HepG2 (cell line): Measurements from ENCODE around the gene SETD1A. TPM values are rescaled to one million over a fixed set of nuclear protein-coding genes. Genes with fewer than 3 reads are reported as not detected.

Source experiments
- ATAC-seq: fragments of 200-7000 bp; cut with Tn5 transposase; 3 replicates; pipeline ENCODE4 v1.9.1; 2020; ENCODE audit warnings: mild to moderate bottlenecking, moderate library complexity
- BruUV-seq: library from RNA; stranded (reverse); fragments of 400-500 nt; replicated peaks from 2 replicates; lab custom pipeline; 2021; lab: Mats Ljungman, UMichigan
- CTCF ChIA-PET: fragments of 300-600 bp; formaldehyde crosslinking; extraction: SDS; loops from one replicate; lab custom pipeline; 2021; ENCODE audit warnings: low total read pairs, inconsistent platforms, low intra/inter-chr PET ratio; lab: Yijun Ruan, JAX
- POLR2A ChIA-PET: fragments of 350-600 bp; sonication (Branson Sonifier 250); formaldehyde crosslinking; loops from one replicate; lab custom pipeline; 2020; ENCODE audit warnings: antibody characterized with exemption, inconsistent platforms; lab: Yijun Ruan, JAX
- DNase-seq: peaks from one replicate; pipeline ENCODE4 v3.0.0-alpha.2; 2015; ENCODE audit warnings: low spot score
- FAIRE-seq: peaks from 3 replicates; lab custom pipeline; 2011; peaks lifted over from hg19 to GRCh38; lab: Jason Lieb, UNC
- H2AFZ ChIP-seq: one replicate; pipeline ENCODE4 v1.6.1; 2011; ENCODE audit warnings: low read length, inconsistent platforms
- H3K27ac ChIP-seq: fragments of 300-600 bp; 3 replicates; pipeline ENCODE4 v1.8.0; 2011; ENCODE audit warnings: mixed run types, mild to moderate bottlenecking, mixed read lengths, low read length, inconsistent platforms; ENCODE audit not compliant: insufficient read depth; ENCODE audit errors: extremely low read length
- H3K27me3 ChIP-seq, 2 experiments: fragments of 200-600 bp in 1 of 2; 2 replicates in 1 of 2; 3 replicates in 1 of 2; pipeline versions ENCODE4 v1.6.0 to v1.8.0; 2011; ENCODE audit warnings: low read length in 2 of 2, mild to moderate bottlenecking in 2 of 2, moderate library complexity in 2 of 2, inconsistent platforms in 1 of 2; ENCODE audit not compliant: insufficient read depth in 2 of 2, control insufficient read depth in 1 of 2
- H3K36me3 ChIP-seq, 2 experiments: fragments of 200-600 bp in 1 of 2; replicated peaks in 1 of 2; 2 replicates in 1 of 2; 3 replicates in 1 of 2; pipeline versions ENCODE4 v1.5.1 to v1.8.0; 2011; ENCODE audit warnings: low read length in 2 of 2, inconsistent platforms in 1 of 2; ENCODE audit not compliant: insufficient read depth in 2 of 2, control insufficient read depth in 1 of 2
- H3K4me1 ChIP-seq: 2 replicates; pipeline ENCODE4 v1.5.1; 2012; ENCODE audit warnings: low read length, inconsistent platforms; ENCODE audit not compliant: insufficient read depth
- H3K4me2 ChIP-seq: 2 replicates; pipeline ENCODE4 v1.6.0; 2011; ENCODE audit warnings: low read depth, low read length, inconsistent platforms
- H3K4me3 ChIP-seq, 3 experiments: fragments of 200-600 bp in 1 of 3; sonication (generic), shearing (Covaris generic) in 1 of 3; replicated peaks in 1 of 3; 2 replicates each; pipeline ENCODE4 v1.5.1; 2011 to 2016; ENCODE audit warnings: low read length in 3 of 3, inconsistent platforms in 2 of 3, low read depth in 2 of 3, mild to moderate bottlenecking in 2 of 3, control low read depth in 1 of 3, mixed read lengths in 1 of 3; ENCODE audit not compliant: insufficient read depth in 1 of 3
- H3K79me2 ChIP-seq: one replicate; pipeline ENCODE4 v1.6.1; 2011; ENCODE audit warnings: low read length, inconsistent platforms; ENCODE audit not compliant: insufficient read depth
- H3K9ac ChIP-seq: 2 replicates; pipeline ENCODE4 v1.6.0; 2011; ENCODE audit warnings: mild to moderate bottlenecking, low read depth, low read length, inconsistent platforms; ENCODE audit not compliant: insufficient read depth
- H3K9me3 ChIP-seq: 2 replicates; pipeline ENCODE4 v1.5.1; 2012; ENCODE audit warnings: mild to moderate bottlenecking, low read length
- H4K20me1 ChIP-seq: 2 replicates; pipeline ENCODE4 v1.6.0; 2011; ENCODE audit warnings: inconsistent platforms, mild to moderate bottlenecking, low read length, moderate library complexity; ENCODE audit not compliant: insufficient read depth
- CBX2 ChIP-seq, 2 experiments: fragments of 200-600 bp in 1 of 2; sonication (generic); formaldehyde crosslinking in 1 of 2; IDR thresholded peaks; 2 replicates each; pipeline versions ENCODE4 v1.7.0 to v1.8.1; 2018 to 2022; ENCODE audit warnings: low read depth in 2 of 2, low read length in 1 of 2, mild to moderate bottlenecking in 1 of 2, missing genetic modification reagents in 1 of 2
- EEA1 ChIP-seq: sonication (generic); formaldehyde crosslinking; IDR thresholded peaks from 2 replicates; pipeline ENCODE4 v1.5.1; 2020; ENCODE audit warnings: mild to moderate bottlenecking, missing genetic modification reagents, borderline replicate concordance
- EED ChIP-seq: sonication (generic); formaldehyde crosslinking; IDR thresholded peaks from 2 replicates; pipeline ENCODE4 v1.5.0; 2020; ENCODE audit warnings: mild to moderate bottlenecking, missing genetic modification reagents
- FOXM1 ChIP-seq: sonication (generic); formaldehyde crosslinking; IDR thresholded peaks from 2 replicates; pipeline ENCODE4 v1.5.0; 2020; ENCODE audit warnings: missing genetic modification reagents
- GATAD1 ChIP-seq: IDR thresholded peaks from 2 replicates; pipeline ENCODE4 v1.6.1; 2016; ENCODE audit warnings: missing genetic modification reagents, missing compliant biosample characterization
- HNRNPK ChIP-seq: fragments of 200-400 bp; formaldehyde crosslinking; IDR thresholded peaks from 2 replicates; pipeline ENCODE4 v1.6.1; 2018; ENCODE audit warnings: low read length, low read depth, moderate library complexity, mild to moderate bottlenecking; ENCODE audit not compliant: poor library complexity, severe bottlenecking
- KAT7 ChIP-seq: IDR thresholded peaks from 2 replicates; pipeline ENCODE4 v1.6.1; 2018; ENCODE audit warnings: borderline replicate concordance, missing compliant biosample characterization
- MAFF ChIP-seq: IDR thresholded peaks from 2 replicates; pipeline ENCODE4 v1.6.1; 2011; ENCODE audit warnings: low read depth, low read length, improper control_type of control experiment
- PCBP2 ChIP-seq: fragments of 200-400 bp; formaldehyde crosslinking; optimal IDR thresholded peaks from 2 replicates; pipeline ENCODE3; 2018; ENCODE audit warnings: low read length, low read depth; ENCODE audit not compliant: poor library complexity, severe bottlenecking
- PHF20 ChIP-seq: sonication (generic); formaldehyde crosslinking; IDR thresholded peaks from 2 replicates; pipeline ENCODE4 v1.5.0; 2020; ENCODE audit warnings: mild to moderate bottlenecking, missing genetic modification reagents
- PLRG1 ChIP-seq: fragments of 450-650 bp; conservative IDR thresholded peaks from 2 replicates; pipeline ENCODE4 v1.6.1; 2016
- SIX4 ChIP-seq: sonication (generic); formaldehyde crosslinking; IDR thresholded peaks from 2 replicates; pipeline ENCODE4 v1.4.0; 2020; ENCODE audit warnings: missing genetic modification reagents
- TIGD3 ChIP-seq: sonication (generic); formaldehyde crosslinking; IDR thresholded peaks from 2 replicates; pipeline ENCODE4 v1.5.1; 2020; ENCODE audit warnings: mild to moderate bottlenecking, missing genetic modification reagents, borderline replicate concordance
- ZMYM4 ChIP-seq: sonication (generic); formaldehyde crosslinking; IDR thresholded peaks from 2 replicates; pipeline ENCODE4 v1.8.1; 2023; ENCODE audit warnings: mild to moderate bottlenecking, missing genetic modification reagents
- ZNF253 ChIP-seq: sonication (generic); formaldehyde crosslinking; IDR thresholded peaks from 2 replicates; pipeline ENCODE4 v1.8.0; 2022; ENCODE audit warnings: mild to moderate bottlenecking, missing genetic modification reagents, borderline replicate concordance
- ZNF598 ChIP-seq: sonication (generic); formaldehyde crosslinking; IDR thresholded peaks from 2 replicates; pipeline ENCODE4 v1.5.1; 2020; ENCODE audit warnings: mild to moderate bottlenecking, missing genetic modification reagents, borderline replicate concordance
- ZNF672 ChIP-seq: sonication (generic); formaldehyde crosslinking; IDR thresholded peaks from 2 replicates; pipeline ENCODE4 v1.8.1; 2022; ENCODE audit warnings: missing genetic modification reagents
- ZNF724P ChIP-seq: sonication (generic); formaldehyde crosslinking; IDR thresholded peaks from 2 replicates; pipeline ENCODE4 v1.8.0; 2022; ENCODE audit warnings: missing genetic modification reagents, borderline replicate concordance
- WGBS: methylation state at CpG from one replicate; pipeline ENCODE4 v1.1.6; 2017; ENCODE audit warnings: low lambda C conversion rate; 5-methylcytosine and 5-hydroxymethylcytosine counted together
- in situ Hi-C: cut with HindIII; loops from 2 replicates; pipeline ENCODE4 v1.10.0; 2017; ENCODE audit warnings: low pct_unique_long_range_greater_than_20kb; ENCODE audit not compliant: extremely low pct_ligation_motif_present
- intact Hi-C: fragments of 100-400 bp; cut with micrococcal nuclease; formaldehyde crosslinking; loops from one replicate; pipeline ENCODE4 v1.10.0; 2022; ENCODE audit not compliant: unreplicated experiment
- polyA plus RNA-seq, 8 experiments: library from polyadenylated mRNA; depleted of rRNA in 3 of 8; stranded (reverse) in 7 of 8; unstranded in 1 of 8; fragments of >200 nt; fragmentation: Illumina TruSeq in 4 of 8; extraction: Trizol in 4 of 8; gene quantifications; 2 replicates each; pipeline versions ENCODE4 v1.2.1 to v1.2.3, GENCODE V29; 2011 to 2016; ENCODE audit warnings: low read depth in 4 of 8, missing spikeins in 1 of 8, mixed read lengths in 1 of 8; ENCODE audit not compliant: insufficient read depth in 1 of 8
- total RNA-seq, 5 experiments: library from RNA; depleted of rRNA; stranded (reverse); fragments of >200 nt; fragmentation: Illumina TruSeq; extraction: Trizol; gene quantifications; 2 replicates each; pipeline ENCODE4 v1.2.3, GENCODE V29; 2016; ENCODE audit warnings: low read depth in 1 of 5

The SETD1A gene
- total and polyA plus RNA-seq, 2 of the 13 experiments (the other 11 are each of a cell fraction or from before 2014, with no cell fraction given): 3.8 to 5.6 TPM

- intact Hi-C loops: loop anchor here (1.0 to 5.0 kb wide), 5 partner anchors 19 to 211 kb away; partner anchors contain the start of genes ZNF629, ZNF646 and ZNF668
- no peak for TF ChIP-seq PLRG1
- no peak for TF ChIP-seq PCBP2
- TF ChIP-seq PHF20 (CRISPR knock-in tag): no peak
- TF ChIP-seq ZNF672: no peak
- no peak for TF ChIP-seq GATAD1 (CRISPR knock-in tag)
- TF ChIP-seq TIGD3: no peak
- 0 out of 2 replicates have a peak, but pooled peaks have one; percentile 9 for TF ChIP-seq EED (CRISPR knock-in tag)
- no peak for TF ChIP-seq ZNF724P (CRISPR knock-in tag)
- TF ChIP-seq MAFF: no peak
- no peak for TF ChIP-seq CBX2 (IDR thresholded peaks at IDR 0.05; ENCODE audit: low read depth, low read length)
- TF ChIP-seq CBX2 (CRISPR knock-in tag; IDR thresholded peaks at IDR 0.05; ENCODE audit: low read depth): no peak
- TF ChIP-seq SIX4: no peak
- no peak for TF ChIP-seq HNRNPK
- TF ChIP-seq ZNF598: peak; percentile 81; the same call in 1 of the 2 replicates
- TF ChIP-seq FOXM1 (CRISPR knock-in tag): no peak
- peak; percentile 41; the same call in 1 of the 2 replicates for TF ChIP-seq ZMYM4
- TF ChIP-seq ZNF253 (CRISPR knock-in tag): no peak; the same call in 1 of the 2 replicates
- TF ChIP-seq EEA1: no peak
- TF ChIP-seq KAT7: no peak
Measured at GRCh38 chr16:30997725-30998711, 40.5 kb downstream of the SETD1A start.

More at GRCh38 chr16:30997725-30998711, 40.5 kb downstream of the SETD1A start:
- H2AFZ ChIP-seq: peak overlapping the region; percentile 8
- H3K4me3 ChIP-seq: peak overlapping the region; percentile 84 to 89 (median 84)
- no peaks in the 10 kb centered on the region for H3K9me3 ChIP-seq
- ChIA-PET POLR2A (interaction anchor here (0.6 to 5.9 kb wide), 36 partner anchors 8 to 703 kb away, joined by 3 to 81 read pairs (median 5); partner anchors contain the start of genes ARMC5, FUS, HSD3B7 and KAT8), CTCF (no interaction called here)
- no peaks in the 10 kb centered on the region; a peak in 1 of 5 replicates for H3K27me3 ChIP-seq
- in situ Hi-C loops: loop anchor here (10.0 to 25.0 kb wide), 2 partner anchors 714 to 877 kb away; partner anchors contain the start of gene ZNF267
- DNase-seq (peak; percentile 49), FAIRE-seq (no peak), ATAC-seq (peak; percentile 12)
- WGBS: 3% methylated on average over 13 of the region's 21 CpGs
- peak overlapping the region; percentile 74 for H3K9ac ChIP-seq
- peaks cover 91% of the 10 kb centered on the region for H3K4me1 ChIP-seq
- H4K20me1 ChIP-seq: no peaks in the 10 kb centered on the region
- H3K36me3 ChIP-seq: no peaks in the 10 kb centered on the region
- H3K79me2 ChIP-seq: no peaks in the 10 kb centered on the region
- TSS peak; percentile 82 for BruUV-seq
- H3K27ac ChIP-seq: peak overlapping the region; percentile 88
- H3K4me2 ChIP-seq: peak overlapping the region; percentile 97
